ENCODE measurements around the gene HPS3.

HPS3 gene

DNA sequence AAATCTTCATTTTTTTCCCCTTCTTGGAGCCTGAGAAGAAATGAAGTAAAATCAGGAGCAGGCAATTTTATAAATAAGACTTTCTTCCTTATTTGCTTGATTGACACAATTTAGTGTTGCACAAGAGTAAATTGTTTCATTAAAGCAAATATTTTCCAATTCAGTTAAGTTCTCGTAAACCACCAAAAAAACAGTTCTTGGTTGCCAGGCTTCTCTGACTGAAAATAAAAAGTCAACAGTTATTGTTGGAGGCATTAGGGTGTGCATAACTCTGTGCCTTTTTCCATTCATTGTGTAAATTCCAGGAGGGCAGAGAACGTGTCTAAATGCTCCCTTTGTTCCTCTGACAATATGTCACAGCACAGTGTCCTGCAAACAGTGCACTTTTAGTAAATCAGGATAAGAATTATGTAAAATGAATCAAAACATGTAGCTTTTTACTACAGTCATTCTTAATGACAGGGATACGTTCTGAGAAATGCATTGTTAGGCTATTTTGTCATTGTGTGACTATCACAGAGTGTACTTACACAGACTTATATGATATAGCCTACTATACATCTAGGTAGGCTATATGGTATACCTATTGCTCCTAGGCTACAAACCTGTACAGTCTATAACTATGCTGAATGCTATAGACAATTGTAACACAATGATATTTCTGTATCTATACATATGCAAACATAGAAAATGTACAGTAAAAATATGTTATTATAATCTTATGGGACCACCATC lies 92.5 kb downstream of the HPS3 start, which contains the start of gene CP:
Gene CP, minus strand, starts transcription at position 47 of the 735 bp plus-strand sequence. Its CDS starts 37 bp downstream, at position 10.
- no peak within 1 kb of the TSS for H3K27ac ChIP-seq
- DNase-seq (ENCODE audit: low read depth, low spot score) = no peak
